ENCODE data around the gene POLE2.
A peak's percentile ranks its signal among the peaks of the same experiment; 100 is the strongest.

The POLE2 gene

DNA sequence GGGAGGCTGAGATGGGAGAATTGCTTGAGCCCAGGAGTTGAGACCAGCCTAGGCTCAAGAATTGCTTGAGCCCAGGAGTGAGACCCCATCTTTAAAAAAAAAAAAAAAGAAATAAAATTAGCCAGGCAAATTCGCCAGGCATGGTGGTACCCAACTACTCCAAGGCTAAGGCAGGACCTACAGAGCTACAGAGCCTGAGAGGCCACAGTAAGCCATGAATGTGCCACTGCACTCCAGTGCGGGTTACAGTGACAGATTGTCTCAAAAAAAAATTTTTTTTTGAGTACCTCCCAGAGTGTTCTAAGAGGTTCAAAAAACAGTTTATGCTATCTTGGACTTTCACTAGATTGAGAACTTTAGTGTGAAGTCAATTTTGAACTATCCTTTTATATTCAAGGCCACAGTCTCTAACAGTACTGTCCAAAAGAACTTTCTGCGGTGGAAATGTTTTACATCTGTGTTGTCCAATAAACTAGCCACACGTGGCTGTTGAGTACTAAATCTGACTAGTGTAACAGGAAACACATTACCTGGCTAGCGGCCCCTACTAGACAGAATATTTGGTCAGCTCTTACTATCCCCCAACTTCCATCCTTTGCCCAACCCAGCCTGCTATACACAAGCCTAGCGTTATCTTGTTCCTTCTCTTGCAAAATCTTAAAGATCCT lies 70.0 kb downstream of the POLE2 start:
- Histone ChIP-seq H3K79me2 (ENCODE audit: control insufficient read depth, low read length) (peaks cover 85% of the 10 kb centered on the region), H3K4me3 (ENCODE audit: low read length) (no peak overlapping the region; the same call in 1 of the 2 replicates), H3K4me1 (ENCODE audit: control insufficient read depth, low read length) (peaks cover 28% of the 10 kb centered on the region), H3K36me3 (ENCODE audit: control insufficient read depth, low read length) (peaks cover 82% of the 10 kb centered on the region), H3K9me3 (ENCODE audit: control insufficient read depth, insufficient read depth, low read length) (no peaks in the 10 kb centered on the region), H3K9me2 (replicated peaks; ENCODE audit: control insufficient read depth, low read length) (no peaks in the 10 kb centered on the region), H3K4me2 (ENCODE audit: low read length) (peak overlapping the region; percentile 85), H3F3A (ENCODE audit: control insufficient read depth, insufficient read depth) (peaks cover 37% of the 10 kb centered on the region), H3K27ac (ENCODE audit: low read depth, low read length) (0 out of 2 replicates have a peak overlapping the region, but pooled peaks have one; percentile 1), H4K20me1 (ENCODE audit: control insufficient read depth, insufficient read depth, low read depth, low read length) (peaks cover 25% of the 10 kb centered on the region; the same call in 1 of the 2 replicates), H3K27me3 (ENCODE audit: control insufficient read depth, low read length) (no peaks in the 10 kb centered on the region)
- no peak for TF ChIP-seq EZH2phosphoT487 (IDR thresholded peaks at IDR 0.05; ENCODE audit: borderline replicate concordance, low read length)
- TF ChIP-seq CTCF (IDR thresholded peaks at IDR 0.05; ENCODE audit: low read depth, low read length, poor library complexity, severe bottlenecking) = no peak

DNA sequence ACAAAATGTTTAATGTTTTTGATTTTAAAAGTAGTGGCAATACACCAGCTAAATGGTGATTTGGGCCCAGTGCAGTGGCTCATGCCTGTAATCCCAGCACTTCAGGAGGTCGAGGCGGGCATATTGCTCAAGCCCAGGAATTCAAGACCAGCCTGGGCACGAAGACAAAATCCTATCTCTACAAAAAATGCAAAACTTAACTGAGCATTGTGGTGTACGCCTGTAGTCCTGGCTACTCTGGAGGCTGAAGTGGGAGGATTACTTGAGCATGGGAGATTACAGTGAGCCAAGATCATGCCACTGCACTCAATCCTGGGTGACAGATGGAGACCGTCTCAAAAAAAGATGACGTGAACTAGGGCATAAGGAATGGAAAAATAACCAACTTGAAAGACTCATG lies 72.2 kb downstream of the POLE2 start:
- peaks cover 44% of the 10 kb centered on the region for H3F3A ChIP-seq (ENCODE audit: control insufficient read depth, insufficient read depth)

GRCh38 chr14:49614196-49614595 lies 73.8 kb downstream of the POLE2 start:
- Histone ChIP-seq H3K9me2 (replicated peaks; ENCODE audit: control insufficient read depth, low read length) (no peaks in the 10 kb centered on the region), H3K4me3 (ENCODE audit: low read length) (no peak overlapping the region), H3K4me1 (ENCODE audit: control insufficient read depth, low read length) (peaks cover 37% of the 10 kb centered on the region), H3K27me3 (ENCODE audit: control insufficient read depth, low read length) (no peaks in the 10 kb centered on the region), H3F3A (ENCODE audit: control insufficient read depth, insufficient read depth) (peaks cover 44% of the 10 kb centered on the region), H3K9me3 (ENCODE audit: control insufficient read depth, insufficient read depth, low read length) (no peaks in the 10 kb centered on the region), H3K27ac (ENCODE audit: low read depth, low read length) (no peak overlapping the region), H3K4me2 (ENCODE audit: low read length) (no peak overlapping the region), H4K20me1 (ENCODE audit: control insufficient read depth, insufficient read depth, low read depth, low read length) (0 out of 2 replicates have a peak, but pooled peaks cover 5% of the 10 kb centered on the region), H3K36me3 (ENCODE audit: control insufficient read depth, low read length) (peaks cover 78% of the 10 kb centered on the region), H3K79me2 (ENCODE audit: control insufficient read depth, low read length) (peaks cover 85% of the 10 kb centered on the region)
- TF ChIP-seq CTCF (IDR thresholded peaks at IDR 0.05; ENCODE audit: low read depth, low read length, poor library complexity, severe bottlenecking) (no peak), EZH2phosphoT487 (IDR thresholded peaks at IDR 0.05; ENCODE audit: borderline replicate concordance, low read length) (no peak)

More for the DNA sequence above, 72.2 kb downstream of the POLE2 start:
- Histone ChIP-seq H3K27ac (ENCODE audit: low read depth, low read length) (no peak overlapping the region), H3K9me3 (ENCODE audit: control insufficient read depth, insufficient read depth, low read length) (no peaks in the 10 kb centered on the region), H3K27me3 (ENCODE audit: control insufficient read depth, low read length) (no peaks in the 10 kb centered on the region), H3K9me2 (replicated peaks; ENCODE audit: control insufficient read depth, low read length) (no peaks in the 10 kb centered on the region), H3K4me1 (ENCODE audit: control insufficient read depth, low read length) (peaks cover 32% of the 10 kb centered on the region), H3K79me2 (ENCODE audit: control insufficient read depth, low read length) (peaks cover 84% of the 10 kb centered on the region), H3K4me3 (ENCODE audit: low read length) (no peak overlapping the region), H3K36me3 (ENCODE audit: control insufficient read depth, low read length) (peaks cover 80% of the 10 kb centered on the region), H4K20me1 (ENCODE audit: control insufficient read depth, insufficient read depth, low read depth, low read length) (peaks cover 9% of the 10 kb centered on the region; the same call in 1 of the 2 replicates), H3K4me2 (ENCODE audit: low read length) (no peak overlapping the region)
- no peak for TF ChIP-seq CTCF (IDR thresholded peaks at IDR 0.05; ENCODE audit: low read depth, low read length, poor library complexity, severe bottlenecking)
- no peak for TF ChIP-seq EZH2phosphoT487 (IDR thresholded peaks at IDR 0.05; ENCODE audit: borderline replicate concordance, low read length)
